Neural cell (in vitro differentiated cells): ENCODE results near the gene TBCEL. TPM values are rescaled to one million over a fixed set of nuclear protein-coding genes. Genes with fewer than 3 reads are reported as not detected.

ENCODE experiments used
- H2AFZ ChIP-seq: fragments of 200-600, 300-800 bp; sonication (generic), shearing (Covaris generic); 2 replicates; pipeline ENCODE4 v1.6.0; 2014; ENCODE audit warnings: low read depth, mild to moderate bottlenecking, antibody characterized with exemption, low read length, moderate library complexity
- H3F3A ChIP-seq: fragments of 200-600 bp; shearing (Covaris generic); 2 replicates; pipeline ENCODE4 v1.6.1; 2016; ENCODE audit warnings: mild to moderate bottlenecking, moderate library complexity, mixed read lengths, antibody characterized with exemption, low read length; ENCODE audit not compliant: insufficient read depth, poor library complexity, severe bottlenecking
- H3K27ac ChIP-seq: fragments of 200-600, 300-800 bp; sonication (generic), shearing (Covaris generic); 2 replicates; pipeline ENCODE4 v1.5.1; 2014; ENCODE audit warnings: mild to moderate bottlenecking, low read length, moderate library complexity
- H3K27me3 ChIP-seq: fragments of 300-800, 200-600 bp; sonication (generic), shearing (Covaris generic); 2 replicates; pipeline ENCODE4 v1.6.0; 2014; ENCODE audit warnings: mild to moderate bottlenecking, low read depth, low read length, moderate library complexity; ENCODE audit not compliant: insufficient read depth
- H3K36me3 ChIP-seq: fragments of 300-800, 200-600 bp; sonication (generic), shearing (Covaris generic); 2 replicates; pipeline ENCODE4 v1.5.1; 2014; ENCODE audit warnings: mild to moderate bottlenecking, antibody characterized with exemption, low read length, moderate library complexity; ENCODE audit not compliant: insufficient read depth
- H3K4me2 ChIP-seq: fragments of 300-800, 200-600 bp; sonication (generic), shearing (Covaris generic); 2 replicates; pipeline ENCODE4 v1.6.0; 2014; ENCODE audit warnings: mild to moderate bottlenecking, low read length
- H3K4me3 ChIP-seq: fragments of 300-800, 200-600 bp; sonication (generic), shearing (Covaris generic); 2 replicates; pipeline ENCODE4 v1.5.1; 2014; ENCODE audit warnings: mild to moderate bottlenecking, low read length, moderate library complexity
- H3K79me2 ChIP-seq: fragments of 200-600 bp; shearing (Covaris generic); replicated peaks from 2 replicates; pipeline ENCODE4 v1.6.0; 2014; ENCODE audit warnings: mild to moderate bottlenecking, low read length, moderate library complexity; ENCODE audit not compliant: insufficient read depth
- H3K9ac ChIP-seq: fragments of 300-800, 200-600 bp; sonication (generic), shearing (Covaris generic); 2 replicates; pipeline ENCODE4 v1.6.1; 2016; ENCODE audit warnings: mild to moderate bottlenecking, low read length, mixed read lengths
- H3K9me2 ChIP-seq: fragments of 200-600 bp; shearing (Covaris generic); 2 replicates; pipeline ENCODE4 v1.6.1; 2016; ENCODE audit warnings: mild to moderate bottlenecking, low read length, mixed read lengths; ENCODE audit not compliant: insufficient read depth
- H3K9me3 ChIP-seq: fragments of 200-600, 300-800 bp; sonication (generic), shearing (Covaris generic); 2 replicates; pipeline ENCODE4 v1.6.1; 2016; ENCODE audit warnings: mild to moderate bottlenecking, mixed run types, low read length, moderate library complexity, mixed read lengths
- H4K20me1 ChIP-seq: fragments of 200-600 bp; shearing (Covaris generic); 2 replicates; pipeline ENCODE4 v1.6.1; 2016; ENCODE audit warnings: mild to moderate bottlenecking, mixed run types; ENCODE audit not compliant: insufficient read depth
- CTCF ChIP-seq: fragments of 450-650 bp; IDR thresholded peaks from 2 replicates; pipeline ENCODE4 v1.5.1; 2014; ENCODE audit warnings: antibody characterized with exemption, mild to moderate bottlenecking, moderate library complexity; ENCODE audit not compliant: poor library complexity, severe bottlenecking
- EP300 ChIP-seq: fragments of 450-650 bp; conservative IDR thresholded peaks from 2 replicates; pipeline ENCODE4 v1.6.1; 2014; ENCODE audit warnings: antibody characterized with exemption, mild to moderate bottlenecking, moderate library complexity; ENCODE audit not compliant: poor library complexity, severe bottlenecking
- EZH2 ChIP-seq: fragments of 200-600, 300-800 bp; shearing (Covaris generic), sonication (generic); IDR thresholded peaks from 2 replicates; pipeline ENCODE4 v1.6.1; 2014; ENCODE audit warnings: antibody characterized with exemption, low read length, borderline replicate concordance, mild to moderate bottlenecking; ENCODE audit not compliant: insufficient read depth, poor library complexity, severe bottlenecking
- MXI1 ChIP-seq: fragments of 450-650 bp; conservative IDR thresholded peaks from 2 replicates; pipeline ENCODE4 v1.6.1; 2014; ENCODE audit warnings: antibody characterized with exemption, mild to moderate bottlenecking; ENCODE audit not compliant: poor library complexity, severe bottlenecking
- POLR2AphosphoS5 ChIP-seq: IDR thresholded peaks from 2 replicates; pipeline ENCODE4 v1.6.1; 2012
- RAD21 ChIP-seq: fragments of 450-650 bp; conservative IDR thresholded peaks from 2 replicates; pipeline ENCODE4 v1.6.1; 2014; ENCODE audit warnings: antibody characterized with exemption, mild to moderate bottlenecking, moderate library complexity
- REST ChIP-seq: IDR thresholded peaks from 2 replicates; pipeline ENCODE4 v1.6.1; 2012; ENCODE audit warnings: borderline replicate concordance
- SMC3 ChIP-seq: fragments of 450-650 bp; conservative IDR thresholded peaks from 2 replicates; pipeline ENCODE4 v1.6.1; 2014; ENCODE audit warnings: antibody characterized with exemption, mild to moderate bottlenecking, moderate library complexity; ENCODE audit not compliant: poor library complexity
- TAF1 ChIP-seq: IDR thresholded peaks from 2 replicates; pipeline ENCODE4 v1.6.1; 2012; ENCODE audit warnings: low read depth
- polyA plus RNA-seq: library from polyadenylated mRNA; depleted of rRNA; stranded (reverse); fragments of >200 nt; gene quantifications from 2 replicates; pipeline ENCODE4 v1.2.3, GENCODE V29; 2014

TBCEL gene
- polyA plus RNA-seq, 1 donor from 2014 or later = 13.5 TPM

GRCh38 chr11:121119440-121119839 lies 95.5 kb downstream of the TBCEL start:
- H3K4me2 ChIP-seq = no peak overlapping the region
- H3K9ac ChIP-seq = no peak overlapping the region
- no peak for TF ChIP-seq SMC3

GRCh38 chr11:121122328-121122727 lies 98.4 kb downstream of the TBCEL start:
- H4K20me1 ChIP-seq = no peaks in the 10 kb centered on the region
- H3K36me3 ChIP-seq = peaks cover 6% of the 10 kb centered on the region
- no peak for TF ChIP-seq EP300
- no peak for TF ChIP-seq TAF1
- no peak for TF ChIP-seq POLR2AphosphoS5
- no peak for TF ChIP-seq RAD21
- TF ChIP-seq CTCF = no peak
- no peak for TF ChIP-seq EZH2
- no peak for TF ChIP-seq REST
- TF ChIP-seq SMC3 = no peak
- TF ChIP-seq MXI1 = no peak
- H3K9ac ChIP-seq = no peak overlapping the region
- no peak overlapping the region for H3K27ac ChIP-seq
- H3K27me3 ChIP-seq = no peaks in the 10 kb centered on the region
- H3F3A ChIP-seq = no peaks in the 10 kb centered on the region
- H3K4me2 ChIP-seq = no peak overlapping the region
- no peaks in the 10 kb centered on the region for H3K79me2 ChIP-seq
- no peak overlapping the region for H2AFZ ChIP-seq
- no peak overlapping the region for H3K4me3 ChIP-seq
- no peaks in the 10 kb centered on the region for H3K9me2 ChIP-seq
- no peaks in the 10 kb centered on the region for H3K9me3 ChIP-seq

More at GRCh38 chr11:121119440-121119839, 95.5 kb downstream of the TBCEL start:
- Histone ChIP-seq H3K79me2 (no peaks in the 10 kb centered on the region), H2AFZ (no peak overlapping the region), H3K9me3 (no peaks in the 10 kb centered on the region), H3K27me3 (no peaks in the 10 kb centered on the region), H3K36me3 (peaks cover 6% of the 10 kb centered on the region), H3K27ac (no peak overlapping the region), H3K4me3 (no peak overlapping the region), H4K20me1 (no peaks in the 10 kb centered on the region), H3F3A (no peaks in the 10 kb centered on the region), H3K9me2 (no peaks in the 10 kb centered on the region)

- Histone ChIP-seq H3K4me2 (no peak overlapping the region), H3K36me3 (peaks cover 8% of the 10 kb centered on the region), H3K9me2 (no peaks in the 10 kb centered on the region), H3F3A (no peaks in the 10 kb centered on the region), H3K9ac (no peak overlapping the region), H3K4me3 (no peak overlapping the region), H4K20me1 (no peaks in the 10 kb centered on the region), H3K27ac (no peak overlapping the region), H3K9me3 (no peaks in the 10 kb centered on the region), H3K79me2 (no peaks in the 10 kb centered on the region), H2AFZ (no peak overlapping the region), H3K27me3 (no peaks in the 10 kb centered on the region)
- TF ChIP-seq EP300 = no peak
- no peak for TF ChIP-seq RAD21
- TF ChIP-seq EZH2 = no peak
- TF ChIP-seq POLR2AphosphoS5 = no peak
- TF ChIP-seq CTCF = no peak
- TF ChIP-seq MXI1 = no peak
- no peak for TF ChIP-seq SMC3
- no peak for TF ChIP-seq REST
- no peak for TF ChIP-seq TAF1
Measured at GRCh38 chr11:121123496-121124069, 99.7 kb downstream of the TBCEL start.
